HG02943 (cell line): ENCODE data around the gene TTC17.

Experiments
- ATAC-seq: cut with Tn5 transposase; IDR thresholded peaks from one replicate; pipeline ENCODE4 v1.9.1; 2021; ENCODE audit warnings: mild to moderate bottlenecking, low read depth, moderate library complexity; ENCODE audit not compliant: unreplicated experiment

Gene TTC17

GRCh38 chr11:43521471-43521870 lies 162.8 kb downstream of the TTC17 start:
- ATAC-seq: no peak

- no peak for ATAC-seq
These were observed 164.9 kb downstream of the TTC17 start for GRCh38 chr11:43523632-43524031.

- ATAC-seq: no peak
These were observed 173.3 kb downstream of the TTC17 start for GRCh38 chr11:43532041-43532440.

- ATAC-seq: no peak
These were observed 179.3 kb downstream of the TTC17 start for GRCh38 chr11:43537833-43538615.

GRCh38 chr11:43541993-43542392 lies 183.3 kb downstream of the TTC17 start:
- no peak for ATAC-seq

GRCh38 chr11:43542750-43543712 lies 184.3 kb downstream of the TTC17 start:
- no peak for ATAC-seq
